GM21529 (cell line): Measurements from ENCODE around the gene GUSB.
"Not testable (repeated sequence)": the region's sequence is repeated elsewhere in the genome, so short reads cannot be mapped to it uniquely, and the experiment has no call there.

Experiments
- ATAC-seq: cut with Tn5 transposase; IDR thresholded peaks from one replicate; pipeline ENCODE4 v1.9.1; 2021; ENCODE audit not compliant: unreplicated experiment

Gene GUSB

GRCh38 chr7:65981965-65982792 lies at the start of gene GUSB:
Gene GUSB (minus strand): TSS chr7:65982213. CDS start chr7:65982183, 30 bp downstream.
- ATAC-seq: peak; percentile 80

- not testable (repeated sequence) for ATAC-seq
Observed at GRCh38 chr7:66028342-66028741, 46.3 kb upstream of the GUSB start.

- no peak for ATAC-seq
Observed at GRCh38 chr7:66016131-66016461, 34.1 kb upstream of the GUSB start.

- ATAC-seq: no peak
Observed at GRCh38 chr7:66015440-66016130, 33.6 kb upstream of the GUSB start.

- no peak for ATAC-seq
Observed at GRCh38 chr7:66013938-66014337, 31.9 kb upstream of the GUSB start.

GRCh38 chr7:66007232-66007631 lies 25.2 kb upstream of the GUSB start:
- ATAC-seq: no peak

- not testable (repeated sequence) for ATAC-seq
Observed at GRCh38 chr7:66005115-66005671, 23.2 kb upstream of the GUSB start.

GRCh38 chr7:66000823-66001417 lies 18.9 kb upstream of the GUSB start:
- ATAC-seq: not testable (repeated sequence)

GRCh38 chr7:65994984-65995383 lies 13.0 kb upstream of the GUSB start:
- not testable (repeated sequence) for ATAC-seq

- no peak for ATAC-seq
Observed at GRCh38 chr7:65992526-65992925, 10.5 kb upstream of the GUSB start.

GRCh38 chr7:65991829-65992228 lies 9.8 kb upstream of the GUSB start:
- not testable (repeated sequence) for ATAC-seq

GRCh38 chr7:65989694-65990080 lies 7.7 kb upstream of the GUSB start:
- no peak for ATAC-seq

GRCh38 chr7:65988503-65988902 lies 6.5 kb upstream of the GUSB start:
- ATAC-seq: not testable (repeated sequence)

- ATAC-seq: no peak
Observed at GRCh38 chr7:65988084-65988483, 6.1 kb upstream of the GUSB start.

GRCh38 chr7:65983965-65984658 lies 2.1 kb upstream of the GUSB start:
- ATAC-seq: no peak

GRCh38 chr7:65980478-65981250 lies 1.3 kb downstream of the GUSB start:
- ATAC-seq: peak; percentile 80

- no peak for ATAC-seq
Observed at GRCh38 chr7:65979583-65980477, 2.2 kb downstream of the GUSB start.

- no peak for ATAC-seq
Observed at GRCh38 chr7:65978891-65979582, 3.0 kb downstream of the GUSB start.
